Activated CD4-positive, alpha-beta T cell treated with anti-CD3 and anti-CD28 coated beads for 4 hours (primary cell): Measurements from ENCODE around the gene ANXA10.
"Not testable (repeated sequence)": the region's sequence is repeated elsewhere in the genome, so short reads cannot be mapped to it uniquely, and the experiment has no call there.

Experiments used
- DNase-seq, 2 donors: peaks; one replicate each; pipeline ENCODE4 v3.0.0-alpha.2; 2020

Gene ANXA10, protein sequence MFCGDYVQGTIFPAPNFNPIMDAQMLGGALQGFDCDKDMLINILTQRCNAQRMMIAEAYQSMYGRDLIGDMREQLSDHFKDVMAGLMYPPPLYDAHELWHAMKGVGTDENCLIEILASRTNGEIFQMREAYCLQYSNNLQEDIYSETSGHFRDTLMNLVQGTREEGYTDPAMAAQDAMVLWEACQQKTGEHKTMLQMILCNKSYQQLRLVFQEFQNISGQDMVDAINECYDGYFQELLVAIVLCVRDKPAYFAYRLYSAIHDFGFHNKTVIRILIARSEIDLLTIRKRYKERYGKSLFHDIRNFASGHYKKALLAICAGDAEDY

DNA sequence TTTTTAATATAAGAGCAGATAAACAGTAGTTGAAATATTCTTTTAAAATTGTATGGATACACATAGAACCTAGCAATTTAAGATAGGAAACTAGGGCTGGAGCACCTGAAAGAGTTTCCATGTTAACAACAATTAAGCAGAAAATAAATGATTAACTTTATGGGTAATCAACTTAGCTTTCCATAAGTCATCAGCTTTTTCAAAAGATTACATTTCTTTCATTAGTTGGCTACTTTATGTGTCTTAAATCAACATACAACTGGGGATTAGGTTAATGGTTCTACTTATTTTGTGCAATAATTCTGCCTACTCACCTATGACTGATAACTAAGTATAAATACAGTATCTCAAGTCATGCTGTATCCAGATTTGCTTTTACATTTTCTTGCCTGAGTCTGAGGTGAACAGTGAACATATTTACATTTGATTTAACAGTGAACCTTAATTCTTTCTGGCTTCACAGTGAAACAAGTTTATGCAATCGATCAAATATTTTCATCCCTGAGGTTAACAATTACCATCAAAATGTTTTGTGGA is at the start of gene ANXA10:
TSS of gene ANXA10 (plus strand) at position 362 of the 537 bp plus-strand sequence. CDS start at position 526, 164 bp downstream.
- no peak for DNase-seq

DNA sequence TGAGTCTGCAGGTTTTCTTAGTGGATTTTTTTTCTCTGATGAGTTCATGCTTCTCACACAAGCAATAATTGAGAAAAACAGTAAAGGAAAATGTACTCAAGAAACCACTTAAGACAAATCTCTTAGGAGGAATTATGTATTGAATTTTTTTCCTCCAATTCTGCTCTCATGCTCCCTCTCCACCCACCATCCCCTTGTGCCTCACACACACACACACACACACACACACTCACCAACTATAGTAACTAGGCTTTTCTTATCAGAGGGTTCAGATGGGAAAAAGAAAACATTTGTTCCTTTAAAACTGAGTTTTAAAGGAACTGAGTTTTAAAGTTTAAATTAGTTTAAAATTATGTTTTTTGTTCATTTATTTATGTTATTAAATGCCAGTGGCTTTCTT is 47.0 kb upstream of the ANXA10 start:
- DNase-seq, result no peak

DNA sequence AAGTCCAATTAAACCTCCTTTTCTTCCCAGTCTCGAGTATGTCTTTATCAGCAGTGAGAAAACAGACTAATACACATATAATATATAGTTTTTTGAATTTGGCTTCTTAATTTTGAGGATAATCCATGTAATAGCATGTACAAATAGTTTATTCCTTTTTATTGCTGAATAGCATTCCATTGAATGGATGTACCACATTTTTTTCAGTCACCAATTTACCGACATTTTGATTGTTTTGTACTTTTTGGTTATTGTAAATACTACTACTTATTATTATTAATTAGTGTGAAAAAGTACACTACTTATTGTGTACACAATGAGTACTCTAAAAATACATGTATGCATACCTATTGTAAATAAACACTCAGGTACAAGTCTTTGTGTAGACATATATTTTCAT is 42.3 kb upstream of the ANXA10 start:
- no peak for DNase-seq

DNA sequence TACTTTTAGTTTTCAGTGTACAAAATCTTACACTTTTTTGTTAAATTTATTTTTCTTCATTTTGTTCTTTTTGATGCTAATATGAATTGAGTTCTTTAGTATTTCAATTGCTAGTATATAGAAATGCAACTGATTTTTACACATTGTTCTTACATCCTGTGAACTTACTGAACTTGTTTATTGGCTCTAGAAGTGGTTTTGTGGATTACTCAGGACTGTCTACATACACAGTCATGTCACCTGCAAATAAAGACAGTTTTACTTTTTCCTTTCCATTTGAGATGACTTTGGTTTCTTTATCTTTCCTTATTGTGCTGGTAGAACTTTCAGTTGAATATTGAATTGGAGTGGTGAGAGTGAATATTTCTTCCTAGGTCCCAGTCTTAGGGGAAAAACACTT is 40.8 kb upstream of the ANXA10 start:
- no peak for DNase-seq

DNA sequence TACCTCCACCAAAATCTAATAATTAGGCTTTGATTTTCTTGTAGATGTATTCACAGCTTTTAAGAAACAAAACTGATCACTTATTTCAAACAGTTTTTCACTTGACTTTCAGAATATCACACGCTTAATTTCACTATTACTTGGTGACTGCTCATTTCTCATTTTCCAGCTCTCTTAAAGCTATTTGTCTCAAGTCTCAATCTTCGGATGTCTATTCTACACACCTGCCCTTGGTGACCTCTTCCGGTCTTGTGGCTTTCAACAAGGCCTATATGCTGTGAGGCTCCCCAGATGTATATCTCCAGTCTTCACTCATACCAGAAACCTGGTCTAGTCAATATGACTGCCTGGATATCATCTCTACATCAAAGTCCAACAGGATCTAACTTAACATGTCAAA is 34.9 kb upstream of the ANXA10 start:
- DNase-seq, result no peak

DNA sequence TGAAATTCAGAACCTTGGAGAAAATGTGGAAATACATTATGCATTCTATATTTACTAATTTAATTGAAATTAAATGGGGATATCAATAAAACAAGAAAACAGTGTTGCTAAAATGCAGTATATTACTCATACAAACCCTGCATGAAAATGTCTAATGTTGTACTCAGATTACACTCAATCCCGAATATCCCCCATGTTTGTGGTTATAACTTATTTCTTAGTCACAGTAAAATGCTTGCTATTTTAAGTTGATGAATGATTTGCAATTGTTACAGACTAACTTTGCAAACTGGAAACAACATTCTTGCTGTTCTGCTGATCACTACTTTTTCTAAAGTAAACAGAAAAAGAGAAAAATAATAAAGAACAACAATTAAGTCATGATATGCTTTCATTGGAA is 33.1 kb upstream of the ANXA10 start:
- DNase-seq, result no peak

DNA sequence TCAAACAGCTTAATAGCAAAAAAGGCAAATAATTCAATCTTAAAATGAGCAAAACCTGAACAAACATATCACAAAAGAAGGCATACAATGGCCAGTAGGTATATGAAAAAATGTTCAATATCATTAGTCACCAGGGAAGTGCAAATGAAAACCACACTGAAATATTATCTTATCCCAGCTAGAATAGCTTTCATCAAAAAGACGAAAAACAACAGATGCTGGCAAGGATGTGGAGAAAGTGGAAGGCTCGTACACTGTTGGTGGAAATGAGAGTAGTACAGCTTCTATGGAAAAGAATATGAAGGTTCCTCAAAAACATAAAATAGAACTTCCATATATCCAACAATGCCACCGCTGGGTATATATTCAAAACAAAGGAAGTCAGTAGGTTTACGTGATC is 29.3 kb upstream of the ANXA10 start:
- DNase-seq, result no peak

DNA sequence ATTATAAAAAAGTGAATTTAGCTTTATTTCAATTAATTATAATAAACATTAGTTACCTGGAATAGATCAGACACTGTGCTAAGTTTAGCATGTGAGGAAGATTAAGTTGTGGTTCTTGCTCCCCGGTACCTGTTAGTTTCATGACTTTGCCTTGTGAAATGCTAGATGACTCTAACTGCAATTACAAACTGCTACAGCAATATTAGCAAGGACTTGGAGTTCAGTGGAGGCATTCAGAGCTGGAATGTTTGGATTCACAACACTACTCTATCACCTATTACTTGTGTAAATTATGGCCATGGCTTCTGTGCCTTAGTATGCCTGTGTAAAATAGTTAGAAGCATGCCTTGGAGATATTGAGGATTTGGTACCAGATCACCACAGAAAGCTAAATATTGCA is 21.4 kb upstream of the ANXA10 start:
- DNase-seq, result no peak

DNA sequence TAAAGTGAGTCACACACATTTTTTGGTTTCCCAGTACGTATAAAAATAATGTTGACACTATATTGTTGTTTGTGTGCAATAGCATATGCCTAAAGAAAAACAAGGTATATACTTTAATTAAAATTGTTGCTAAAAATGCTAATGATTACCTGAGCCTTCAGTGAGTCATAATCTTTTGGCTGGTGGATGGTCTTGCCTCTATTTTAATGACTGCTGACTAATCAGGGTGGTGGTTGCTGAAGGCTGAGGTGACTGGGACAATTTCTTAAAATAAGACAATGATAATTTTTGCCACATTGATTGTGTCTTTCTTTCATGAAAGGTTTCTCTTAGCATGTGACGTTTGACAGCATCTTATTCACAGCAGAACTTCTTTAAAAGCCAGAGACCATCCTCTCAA is 21.0 kb upstream of the ANXA10 start:
- DNase-seq, result no peak

DNA sequence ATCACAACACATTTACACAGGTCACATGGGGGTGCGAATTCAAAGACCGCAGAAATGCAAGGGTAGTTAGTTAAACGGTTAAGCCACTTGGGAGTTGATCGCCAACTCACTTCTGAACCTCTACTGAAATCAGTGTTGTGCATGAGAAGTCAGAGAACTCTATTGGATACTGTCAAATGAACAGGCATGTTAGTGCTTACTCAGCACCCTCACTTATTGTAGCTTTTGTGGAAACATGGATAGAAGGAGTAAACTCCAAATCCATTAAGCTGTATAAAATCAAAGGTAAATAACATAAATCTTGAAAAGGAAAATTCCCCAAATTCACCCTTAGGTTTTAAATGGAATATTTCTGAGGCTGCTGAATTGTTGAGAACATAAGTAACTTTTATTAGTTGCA is 17.5 kb upstream of the ANXA10 start:
- no peak for DNase-seq

DNA sequence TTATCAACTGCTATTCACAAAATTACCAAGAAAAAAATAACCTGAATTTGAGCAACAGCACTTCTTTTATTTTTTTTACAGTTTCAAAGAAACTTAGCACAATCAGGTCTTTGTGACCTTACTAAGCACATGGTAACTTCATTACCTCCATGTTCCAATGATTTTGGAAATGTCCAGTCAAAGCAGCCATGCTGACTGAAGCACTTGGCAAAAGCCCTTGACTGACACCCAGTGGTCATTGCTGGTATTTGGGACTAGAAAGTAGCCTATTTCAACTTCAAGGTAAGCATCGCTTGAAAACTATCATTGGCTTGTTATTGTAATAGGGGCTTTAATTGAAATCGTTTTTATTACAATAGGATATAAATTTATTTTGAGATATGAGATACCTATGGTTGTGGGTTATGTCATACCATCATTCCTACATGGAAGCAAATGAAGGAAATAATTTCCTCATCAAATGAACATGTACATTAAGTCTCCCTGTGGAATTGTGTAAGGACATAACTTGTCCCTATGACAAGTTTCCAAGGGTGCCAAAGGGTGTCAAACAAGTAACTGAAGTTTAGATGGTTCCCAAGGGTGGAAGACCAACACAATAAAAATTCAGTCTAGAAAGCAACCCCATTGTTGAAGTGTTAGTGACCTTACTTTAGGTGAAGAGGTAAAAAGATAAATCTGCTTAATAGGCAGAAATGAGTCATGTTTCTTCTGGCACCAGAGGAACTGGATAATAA is 15.2 kb upstream of the ANXA10 start:
- peak in 1 of 2 donors; percentile 14 for DNase-seq

DNA sequence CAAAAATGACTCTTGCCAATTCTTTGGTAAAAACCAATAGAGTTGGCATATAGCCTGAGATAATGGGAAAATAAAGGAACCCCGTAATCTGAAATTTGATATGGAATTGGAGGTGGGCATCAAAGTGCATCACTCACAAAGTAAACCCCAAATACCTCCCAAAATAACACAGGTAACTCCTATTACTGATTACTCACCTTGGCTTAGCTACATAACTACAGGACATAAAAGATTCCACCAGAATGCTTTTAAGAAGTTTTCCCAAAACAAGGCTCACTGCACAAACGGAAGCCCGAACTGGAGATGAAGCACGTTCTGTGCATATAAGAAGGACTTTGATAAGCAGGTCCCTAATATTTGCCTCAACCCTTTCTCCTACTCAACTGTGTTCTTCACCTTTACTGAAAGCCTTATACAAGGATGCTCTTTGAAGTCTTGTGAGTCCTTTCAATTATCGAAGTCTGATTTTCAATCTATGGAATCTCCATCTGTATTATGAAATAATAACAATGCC is 14.6 kb upstream of the ANXA10 start:
- no peak for DNase-seq

DNA sequence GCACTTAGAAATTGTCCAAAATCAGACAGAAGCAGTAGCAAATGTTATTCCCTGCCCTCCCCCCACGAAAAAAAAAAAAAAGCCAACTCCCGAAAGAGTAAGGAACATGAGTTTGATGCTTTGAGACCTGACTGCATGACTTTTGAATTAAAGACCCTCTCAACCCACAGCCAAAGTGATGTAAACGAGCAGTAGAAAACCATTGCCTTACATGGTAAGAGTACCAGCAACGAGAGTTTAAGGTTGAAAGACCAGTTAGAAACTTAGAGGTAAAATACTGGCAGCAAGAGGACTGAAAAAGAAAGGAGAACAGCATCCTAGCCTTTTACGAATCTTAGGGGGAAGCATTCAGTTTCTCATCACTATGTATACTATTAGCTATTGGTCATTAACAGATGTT is 10.0 kb upstream of the ANXA10 start:
- DNase-seq, result no peak

DNA sequence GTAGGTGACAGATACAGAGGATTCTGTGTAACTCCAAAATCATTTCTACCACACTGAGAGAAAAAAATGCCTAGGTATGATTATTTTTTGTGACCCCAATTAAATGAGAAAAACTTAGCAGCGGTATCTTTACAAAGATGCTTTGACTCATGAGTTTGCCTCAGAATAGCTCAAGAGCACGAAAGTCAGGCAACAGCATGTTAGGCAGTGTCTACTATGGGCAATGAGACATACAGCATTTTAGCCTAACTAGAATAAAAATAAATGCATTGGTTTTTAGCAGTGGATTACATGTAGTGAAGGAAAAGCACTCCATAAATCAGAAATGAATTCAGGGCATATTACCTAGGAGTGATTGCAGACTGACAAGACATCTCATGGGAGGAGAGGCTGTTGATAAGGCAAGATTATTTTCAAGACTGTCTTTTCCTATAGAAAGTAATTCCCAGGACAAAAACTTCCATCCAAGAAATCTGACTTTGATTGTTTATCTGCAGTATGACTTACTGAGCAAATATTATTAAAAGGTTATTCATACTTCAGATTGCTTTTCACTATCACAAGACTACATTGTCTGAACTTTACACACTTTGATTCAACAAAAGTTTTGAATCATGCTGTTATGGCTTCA is 3.6 kb downstream of the ANXA10 start:
- DNase-seq, result no peak

DNA sequence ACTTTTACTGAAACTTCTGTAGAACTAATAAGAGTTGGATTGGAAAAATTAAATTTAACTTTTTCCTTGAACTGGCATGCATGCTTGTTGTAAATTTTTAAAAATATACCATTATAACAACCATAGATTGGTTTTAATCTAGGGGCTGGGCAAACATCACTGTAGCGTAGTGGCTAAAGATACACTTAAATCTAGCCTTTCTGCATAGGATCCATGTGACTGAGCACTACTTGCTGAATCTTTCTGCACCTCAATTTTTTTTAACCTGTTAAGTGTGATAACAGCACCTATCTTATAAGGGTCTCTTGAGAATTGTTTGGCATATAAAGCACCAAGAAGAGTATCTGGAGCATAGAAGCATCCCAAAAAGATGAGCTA is 4.1 kb downstream of the ANXA10 start:
- DNase-seq, result no peak

DNA sequence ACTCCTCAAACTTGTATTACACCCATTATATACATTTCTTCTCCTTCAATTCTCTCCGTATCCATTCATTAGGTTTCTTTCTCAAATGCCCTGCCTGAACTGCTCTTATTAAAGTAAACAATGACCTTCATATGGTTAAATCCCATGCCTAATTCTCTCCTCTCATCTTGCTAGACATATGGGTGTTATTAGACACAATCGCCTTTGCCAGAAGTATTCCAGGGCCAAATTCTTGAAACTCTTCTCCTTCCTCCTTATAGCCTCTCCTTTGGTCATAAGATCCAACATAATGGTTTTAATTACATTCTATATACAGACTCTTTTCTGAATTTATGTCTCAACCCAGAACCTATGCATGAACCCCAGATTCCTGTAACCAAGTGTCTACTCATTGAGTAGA is 4.8 kb downstream of the ANXA10 start:
- DNase-seq, result no peak

DNA sequence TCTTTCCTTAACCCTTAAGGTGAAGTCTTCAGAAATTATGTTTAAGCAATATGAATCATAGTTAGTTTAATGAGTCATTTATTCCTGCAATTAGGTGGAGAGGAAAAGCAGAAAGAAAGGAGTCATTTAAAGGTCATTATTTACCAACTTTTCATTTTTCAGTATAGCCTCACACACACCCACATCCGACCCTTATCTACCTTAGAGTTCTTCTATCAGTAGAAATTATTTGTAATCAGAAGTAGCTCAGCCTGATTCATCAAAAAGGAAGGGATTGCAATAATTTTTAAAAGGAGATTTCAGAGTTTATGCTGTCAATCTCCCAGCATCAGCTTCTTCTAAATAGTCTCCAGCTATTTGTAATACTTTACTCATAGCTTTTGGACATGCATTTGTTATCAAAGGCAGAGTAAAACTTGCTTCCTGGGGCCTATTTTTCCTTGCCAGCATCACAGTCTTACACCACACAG is 5.9 kb downstream of the ANXA10 start:
- no peak for DNase-seq

DNA sequence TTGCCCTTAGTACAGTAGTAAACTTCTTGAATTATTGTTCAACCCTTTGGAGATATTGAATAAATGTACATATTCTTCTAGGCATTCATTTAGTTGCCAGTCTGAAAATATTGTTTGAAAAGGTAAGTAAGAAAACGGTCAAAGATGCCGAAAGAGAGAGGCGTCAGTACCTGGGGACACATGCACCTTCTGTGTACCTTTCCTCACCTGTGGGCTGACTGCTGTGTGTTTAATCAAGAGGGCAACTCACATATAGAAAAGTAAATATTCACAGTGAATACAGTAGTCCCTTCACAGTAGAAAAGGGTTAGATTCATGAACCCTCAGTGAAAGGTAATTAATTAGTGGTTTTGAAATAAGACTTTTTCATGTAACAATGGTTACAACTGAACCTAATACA is 6.9 kb downstream of the ANXA10 start:
- DNase-seq, result no peak

DNA sequence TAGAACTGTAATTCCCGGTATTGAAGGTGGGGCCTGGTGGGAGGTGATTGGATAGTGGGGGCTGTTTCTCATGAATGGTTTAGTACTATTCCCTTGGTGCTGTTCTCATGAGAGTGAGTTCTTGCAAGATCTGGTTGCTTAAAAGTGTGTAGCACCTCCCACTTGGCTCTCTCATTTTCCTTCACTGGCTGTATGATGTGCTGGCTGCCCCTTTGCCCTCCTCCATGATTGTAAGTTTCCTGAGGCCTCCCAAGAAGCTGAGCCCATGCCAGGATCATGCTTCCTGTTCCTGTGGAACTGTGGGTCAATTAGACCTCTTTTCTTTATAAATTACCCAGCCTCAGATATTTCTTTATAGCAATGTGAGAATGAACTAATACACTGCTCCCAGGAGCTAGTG is 8.7 kb downstream of the ANXA10 start:
- no peak for DNase-seq

DNA sequence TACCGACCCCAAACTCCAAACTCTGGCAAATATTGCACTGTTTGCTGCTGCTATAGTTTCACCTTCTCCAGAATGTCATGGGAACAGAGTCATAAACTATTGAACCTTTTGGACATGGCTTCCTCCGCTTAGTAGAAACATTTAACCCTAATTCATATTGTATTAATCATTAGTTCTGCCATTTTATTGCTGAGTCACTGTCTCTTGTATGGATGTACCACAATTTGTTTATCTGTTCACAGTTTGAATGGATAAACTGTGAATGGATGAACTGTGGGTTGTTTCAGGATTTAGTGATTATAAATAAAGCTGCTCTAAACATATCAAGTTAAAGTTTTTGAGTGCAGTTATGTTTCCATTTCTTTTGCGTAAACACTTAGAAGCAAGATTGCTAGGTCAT is 10.1 kb downstream of the ANXA10 start:
- DNase-seq, result no peak

DNA sequence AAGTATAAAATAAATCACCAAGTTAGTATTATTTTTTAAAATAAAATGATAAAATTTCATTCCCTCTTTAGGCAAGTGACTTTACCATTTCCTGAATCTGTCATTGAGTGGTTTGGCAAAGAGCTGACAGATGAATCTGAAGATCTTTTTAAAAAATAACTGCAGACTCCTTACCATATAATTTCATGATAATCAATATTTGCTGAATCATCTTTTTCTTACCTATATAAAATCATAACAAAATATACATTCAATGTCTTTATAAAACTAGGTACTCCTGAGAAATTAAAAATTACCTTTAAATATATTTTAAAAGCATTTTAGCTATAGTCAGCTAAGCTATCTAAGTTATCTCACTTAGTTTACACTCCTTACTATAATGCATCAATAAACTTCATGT is 17.2 kb downstream of the ANXA10 start:
- DNase-seq, result no peak

DNA sequence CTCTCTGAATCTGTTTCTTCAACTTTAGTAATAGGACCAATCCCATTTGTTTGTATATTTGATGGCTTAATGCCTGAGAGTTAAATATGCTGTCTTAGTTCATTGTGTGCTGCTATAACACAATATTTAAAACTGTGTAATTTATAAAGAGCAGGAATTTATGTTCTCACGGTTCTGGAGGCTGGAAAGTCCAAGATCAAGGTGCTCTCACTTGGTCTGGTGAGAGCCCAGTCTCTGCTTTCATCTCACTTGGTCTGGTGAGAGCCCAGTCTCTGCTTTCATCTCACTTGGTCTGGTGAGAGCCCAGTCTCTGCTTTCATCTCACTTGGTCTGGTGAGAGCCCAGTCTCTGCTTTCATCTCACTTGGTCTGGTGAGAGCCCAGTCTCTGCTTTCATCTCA is 20.7 kb downstream of the ANXA10 start:
- DNase-seq, result not testable (repeated sequence)

DNA sequence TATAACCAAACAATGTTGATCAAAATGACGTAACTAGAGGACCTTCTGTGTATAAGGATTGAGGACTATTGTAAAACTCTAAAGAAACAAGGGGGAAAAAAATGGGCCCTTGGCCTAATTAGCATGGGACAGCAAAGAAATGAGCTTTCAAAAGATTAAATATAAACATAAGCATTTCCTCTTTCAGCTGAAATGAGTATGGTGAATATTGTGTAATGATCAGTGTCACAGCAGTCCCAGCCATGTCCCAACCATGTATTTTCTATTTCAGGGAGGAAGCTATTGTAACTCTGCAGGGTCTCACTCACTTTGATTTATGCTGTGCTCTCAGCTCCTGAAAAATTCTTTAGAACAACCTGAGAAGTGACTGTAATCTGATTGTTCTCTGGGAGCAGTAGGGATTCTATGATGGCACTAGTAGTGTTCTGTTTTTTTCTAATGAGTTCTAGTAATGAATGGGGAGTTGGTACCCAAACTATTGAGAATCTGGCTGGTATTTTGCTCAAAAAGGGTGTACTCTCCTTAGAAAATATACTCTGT is 25.8 kb downstream of the ANXA10 start:
- DNase-seq, result no peak
